Right kidney (tissue), 1 donor: Measurements from ENCODE around the gene EEFSEC.

Source experiments
- DNase-seq: peaks from one replicate; pipeline ENCODE4 v3.0.0-alpha.2; 2016

The EEFSEC gene

DNA sequence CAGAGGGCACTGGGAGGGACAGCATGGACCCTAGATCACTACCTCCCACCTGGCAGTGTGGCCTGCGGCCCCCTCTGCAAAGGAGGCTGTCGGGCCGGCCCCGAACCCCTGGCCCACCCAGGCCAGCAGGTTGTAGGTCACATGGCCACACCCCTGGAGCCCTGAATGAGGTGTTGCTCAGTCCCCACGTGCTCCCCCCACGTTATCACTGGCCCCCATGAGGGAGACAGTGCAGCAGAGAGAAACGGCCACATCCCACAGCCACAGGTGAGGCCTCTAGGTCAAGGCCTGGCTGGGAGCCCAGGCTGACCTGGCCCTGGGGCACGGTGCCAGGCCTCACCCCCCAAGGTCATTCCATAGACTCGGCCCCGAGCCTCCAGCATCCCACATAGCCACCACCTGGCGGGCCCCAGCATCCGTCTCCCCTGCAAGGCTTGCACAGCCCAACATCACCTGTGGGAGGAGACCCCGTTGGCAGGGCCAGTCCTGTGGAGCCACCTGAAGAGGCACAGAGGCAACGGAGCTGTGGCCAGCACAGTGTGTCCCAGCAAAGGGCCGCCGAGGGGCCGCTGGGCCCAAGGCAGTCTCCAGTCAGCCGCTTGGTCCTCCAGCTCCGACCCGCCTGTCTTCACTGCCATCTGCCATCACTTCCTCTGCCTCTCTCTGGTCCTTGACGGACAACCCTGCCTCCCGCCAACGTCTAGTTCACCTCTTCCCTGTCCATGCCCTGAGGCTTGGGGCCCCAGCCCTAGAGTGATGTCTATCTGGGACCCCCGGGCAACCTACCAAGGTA lies 260.3 kb downstream of the EEFSEC start:
- DNase-seq = no peak

DNA sequence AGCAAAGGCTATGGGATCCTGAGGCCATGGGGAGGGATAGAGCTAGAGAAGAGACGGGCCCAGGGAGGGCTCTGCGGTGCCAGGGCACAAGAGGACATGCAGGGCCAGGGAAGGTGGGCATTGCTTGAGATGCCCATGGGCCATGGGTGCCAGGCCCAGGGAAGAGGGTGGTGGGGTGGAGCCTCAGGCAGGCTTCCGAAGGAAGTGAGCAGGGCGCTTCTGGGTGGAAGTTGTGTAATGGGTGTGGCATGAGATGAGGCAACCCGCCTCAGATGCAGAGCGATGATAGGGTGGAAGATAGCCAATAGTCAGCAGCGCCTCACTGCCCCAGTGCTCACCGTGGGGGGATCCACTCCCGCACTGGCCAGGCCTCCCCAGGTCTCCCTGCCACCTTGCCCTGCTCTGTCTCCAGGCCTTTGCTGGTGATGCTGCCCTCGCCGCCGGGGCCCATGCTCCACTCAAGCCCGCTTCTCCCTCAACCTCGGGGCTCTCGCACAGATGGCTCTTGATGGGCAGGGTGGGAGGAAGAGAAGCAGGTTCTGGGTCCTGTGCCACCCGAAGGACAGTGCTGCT lies 262.0 kb downstream of the EEFSEC start:
- DNase-seq = no peak

DNA sequence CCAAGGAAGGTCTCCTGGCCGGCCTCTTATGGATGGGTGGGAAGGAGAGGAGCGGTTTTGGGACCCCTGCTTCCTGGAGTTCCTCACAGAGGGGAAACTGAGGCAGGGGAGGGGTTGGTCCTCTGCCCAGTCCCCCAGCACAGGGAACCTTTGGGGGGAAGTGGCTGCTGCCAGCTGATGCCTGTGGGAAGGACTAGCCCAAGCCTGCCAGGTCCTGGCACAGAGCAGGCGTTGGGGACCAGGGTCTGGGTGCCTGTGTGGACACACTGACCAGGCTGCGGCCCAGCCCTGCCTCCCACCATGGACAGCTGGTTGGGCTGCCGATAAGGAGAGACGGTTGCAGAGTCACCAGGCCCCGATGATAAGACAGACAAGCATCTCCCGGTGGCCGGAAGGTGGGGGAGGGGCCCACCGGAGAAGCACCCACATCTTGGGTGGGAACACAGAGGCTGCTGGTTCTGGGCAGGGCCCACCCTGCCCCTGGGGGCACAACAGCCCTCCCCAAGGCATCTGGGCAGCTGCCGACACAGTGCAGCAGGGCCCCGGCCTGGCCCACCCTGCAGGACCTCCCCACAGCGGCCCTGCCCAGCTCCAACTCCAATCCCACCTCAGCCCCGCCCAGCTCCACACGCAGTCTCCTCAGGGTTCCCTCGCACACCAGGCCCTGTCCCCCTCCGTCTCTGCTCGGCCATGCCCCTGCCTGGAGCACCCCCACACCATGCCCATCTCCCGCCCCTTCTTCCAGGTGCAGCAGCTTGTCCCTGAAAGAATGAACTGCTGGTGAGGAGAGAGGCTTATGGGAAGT lies 262.7 kb downstream of the EEFSEC start:
- DNase-seq = no peak

DNA sequence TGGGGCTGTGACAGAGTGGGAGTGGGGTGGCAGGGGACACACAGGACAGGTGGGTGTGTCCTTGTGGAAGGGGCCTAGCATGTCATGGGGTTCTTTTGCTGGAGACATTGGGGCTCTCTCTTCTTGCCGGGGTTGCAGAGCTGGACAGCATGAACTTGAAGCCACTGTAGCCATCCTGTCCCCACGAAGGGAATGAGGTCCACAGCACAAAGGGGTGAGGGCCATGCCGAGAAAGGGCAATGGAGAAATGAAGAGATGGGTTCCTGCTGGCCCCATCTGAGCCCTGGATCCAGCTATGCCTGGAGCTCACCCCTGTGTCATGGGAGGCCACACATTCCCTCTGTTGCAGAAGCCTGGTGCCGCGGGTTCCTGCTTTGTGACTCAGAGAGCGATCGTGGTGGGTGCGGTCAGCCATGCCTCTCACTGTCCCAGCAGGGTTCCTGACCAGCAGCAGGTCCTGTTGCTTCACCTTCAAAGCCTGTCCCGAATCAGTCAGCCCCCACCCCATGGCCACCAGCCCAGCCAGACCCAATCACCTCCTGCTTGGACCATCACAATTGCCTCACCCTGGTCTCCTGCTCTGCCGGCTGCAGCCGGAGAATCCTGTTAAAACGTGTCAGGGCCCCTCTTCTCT lies 263.4 kb downstream of the EEFSEC start:
- DNase-seq = no peak

DNA sequence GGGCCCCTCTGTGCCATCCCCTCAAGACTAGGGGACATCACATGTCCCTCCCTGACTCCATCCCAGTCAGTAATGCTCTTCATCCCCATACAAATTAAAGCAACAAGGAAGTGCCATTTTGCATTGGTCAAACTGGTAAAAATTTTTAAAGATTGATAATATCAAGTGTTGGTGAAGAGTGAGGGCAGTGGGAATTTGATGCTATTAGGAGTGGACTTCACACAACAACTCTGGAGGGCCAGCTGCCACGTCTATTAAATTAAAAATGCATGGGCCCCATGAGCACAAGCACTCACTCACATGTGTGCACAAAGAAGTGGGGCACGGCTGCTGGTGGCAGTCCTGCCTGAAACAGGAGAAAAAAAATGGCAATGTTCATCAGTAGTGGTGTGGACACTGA lies 265.6 kb downstream of the EEFSEC start:
- no peak for DNase-seq

DNA sequence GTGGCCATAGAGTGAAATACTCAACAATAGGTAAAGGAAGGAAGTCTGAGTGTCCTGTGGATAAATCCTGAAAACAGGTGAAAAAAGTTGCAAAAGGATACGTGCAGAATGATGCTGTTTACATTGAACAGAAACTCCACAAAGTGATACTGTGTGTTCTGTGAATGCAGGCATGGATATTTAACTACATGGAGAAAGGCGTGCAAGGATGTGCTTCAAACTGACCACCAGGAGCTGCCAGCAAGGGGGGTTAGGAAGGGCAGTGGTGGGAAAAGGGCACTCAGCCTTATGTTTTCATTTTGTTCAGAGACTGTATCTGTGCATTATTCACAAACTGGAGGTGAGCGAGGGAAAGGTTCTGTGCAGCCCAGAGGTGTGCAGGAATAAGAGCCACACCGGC lies 266.0 kb downstream of the EEFSEC start:
- no peak for DNase-seq

DNA sequence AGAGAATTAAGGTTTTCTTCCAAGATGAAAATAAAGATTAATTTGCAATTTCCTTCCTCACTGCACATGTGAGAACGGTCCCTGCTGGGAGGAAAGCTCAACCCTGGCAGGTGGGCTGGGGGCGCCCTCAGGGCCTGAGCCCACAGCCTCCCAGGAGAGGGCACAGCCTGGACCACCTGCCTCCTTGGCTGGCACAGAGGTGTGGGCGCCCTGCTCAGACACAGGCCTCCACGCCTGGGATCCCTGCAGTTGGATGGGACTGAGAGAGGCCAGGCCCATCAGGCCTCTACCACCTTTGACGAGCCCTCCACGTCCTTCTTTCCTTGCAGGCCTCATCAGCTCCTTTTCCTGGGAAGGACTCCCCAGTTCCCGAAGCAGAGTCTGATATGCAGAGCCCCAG lies 267.0 kb downstream of the EEFSEC start:
- no peak for DNase-seq

DNA sequence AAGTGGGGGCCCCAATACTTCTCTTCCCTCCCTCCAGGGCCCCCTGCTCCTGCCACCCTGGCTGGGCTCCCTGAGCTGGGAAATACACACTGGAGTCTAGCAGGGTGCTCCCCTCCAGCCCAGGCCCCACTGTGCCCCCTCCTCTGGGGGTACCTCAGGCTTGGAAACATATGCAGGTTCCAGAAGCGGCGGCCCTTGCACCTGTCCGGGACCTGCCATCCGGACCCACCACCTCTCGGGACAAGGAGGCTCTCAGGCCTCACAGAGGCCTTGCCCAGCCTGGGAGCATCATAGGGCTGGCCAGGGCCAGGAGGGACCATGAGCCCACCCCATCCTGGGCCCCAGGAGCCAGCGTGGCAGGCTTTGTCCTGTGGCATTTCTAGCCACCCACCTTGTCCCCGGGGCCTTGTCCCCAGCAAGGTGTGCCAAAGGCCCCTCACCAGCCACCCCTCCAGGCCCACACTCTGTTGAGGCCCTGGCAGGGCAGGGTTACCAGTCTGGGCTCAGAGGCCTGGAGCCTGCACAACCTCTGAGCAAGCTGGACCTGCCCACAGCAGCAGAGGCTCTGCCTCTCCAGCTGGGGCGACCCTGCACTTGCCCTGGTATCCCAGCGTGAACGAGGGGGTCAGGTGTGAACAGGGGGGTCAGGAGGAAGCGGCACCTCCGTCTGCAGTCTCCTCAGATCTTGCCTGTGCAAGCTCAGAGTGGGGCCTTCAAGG lies 267.6 kb downstream of the EEFSEC start:
- DNase-seq = no peak

DNA sequence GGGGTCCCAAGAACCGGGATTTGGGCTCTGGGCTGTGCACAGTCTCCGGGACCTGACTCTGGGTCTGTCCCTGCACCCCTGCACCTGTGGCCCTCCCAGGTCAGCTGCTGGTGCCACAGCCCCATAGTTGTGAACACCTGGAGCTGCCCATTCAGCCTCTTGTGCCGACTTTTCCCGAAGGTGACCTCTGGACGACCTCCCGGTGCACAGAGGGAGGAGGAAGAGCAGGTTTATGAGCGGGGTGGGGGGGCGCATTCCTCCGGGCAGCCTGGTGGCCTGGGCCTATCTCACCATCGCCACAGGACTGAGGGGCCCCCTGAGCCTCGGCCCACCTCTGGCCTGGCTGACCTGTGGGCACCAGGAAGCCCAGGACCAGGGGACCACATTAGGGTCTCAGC lies 268.2 kb downstream of the EEFSEC start:
- no peak for DNase-seq

DNA sequence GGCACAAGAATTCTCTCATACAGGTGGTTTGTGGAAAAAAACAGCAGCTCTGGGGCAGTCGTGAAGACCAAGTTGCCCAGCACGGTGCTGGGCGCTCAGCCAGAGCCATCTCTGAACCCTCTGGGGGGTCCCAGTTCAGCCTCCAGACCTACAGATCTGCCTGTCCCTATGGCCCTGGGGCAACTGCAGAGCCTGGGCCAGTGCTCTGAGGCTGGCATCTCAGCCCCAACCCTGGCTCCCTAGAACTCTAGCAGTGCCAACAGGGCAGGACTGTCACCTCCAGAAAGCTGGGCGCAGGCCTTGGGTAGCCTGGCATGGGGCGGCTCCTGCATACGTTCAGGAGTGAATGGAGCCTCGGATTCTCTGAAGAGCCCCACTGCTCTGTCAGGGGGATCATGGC lies 268.7 kb downstream of the EEFSEC start:
- DNase-seq = no peak

DNA sequence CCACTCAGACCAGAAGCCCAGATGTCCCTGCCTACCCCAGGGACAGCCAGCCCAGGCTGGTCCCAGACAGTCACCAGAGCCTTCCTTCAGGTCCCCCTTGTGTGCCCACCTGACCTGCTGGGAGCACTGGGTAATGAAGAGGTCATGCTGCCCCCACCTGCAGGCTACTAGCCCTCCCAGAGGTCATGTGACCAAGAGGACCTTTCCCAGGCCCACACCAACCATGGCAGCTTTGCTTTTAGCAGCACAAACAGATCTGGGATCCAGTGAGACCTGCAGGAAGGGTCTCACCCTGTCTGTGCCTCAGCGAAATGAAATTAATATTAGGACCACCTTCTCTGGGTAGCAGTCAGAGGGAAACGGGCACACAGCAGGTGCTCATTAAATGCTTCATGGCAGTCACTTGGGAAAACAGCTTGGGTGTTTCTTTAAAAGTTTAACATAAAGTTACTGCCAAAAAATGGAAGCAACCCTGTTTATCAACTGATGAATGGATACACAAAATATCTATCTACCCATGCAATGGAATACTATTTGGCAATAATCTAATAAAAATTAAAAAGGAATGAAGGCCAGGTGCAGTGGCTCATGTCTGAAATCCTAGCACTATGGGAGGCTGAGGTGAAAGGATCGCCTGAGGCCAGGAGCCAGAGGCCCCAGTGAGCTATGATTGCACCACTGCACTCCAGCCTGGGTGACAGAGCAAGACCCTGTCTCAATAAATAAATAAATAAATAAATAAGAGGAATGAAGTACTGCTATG lies 269.7 kb downstream of the EEFSEC start:
- no peak for DNase-seq

DNA sequence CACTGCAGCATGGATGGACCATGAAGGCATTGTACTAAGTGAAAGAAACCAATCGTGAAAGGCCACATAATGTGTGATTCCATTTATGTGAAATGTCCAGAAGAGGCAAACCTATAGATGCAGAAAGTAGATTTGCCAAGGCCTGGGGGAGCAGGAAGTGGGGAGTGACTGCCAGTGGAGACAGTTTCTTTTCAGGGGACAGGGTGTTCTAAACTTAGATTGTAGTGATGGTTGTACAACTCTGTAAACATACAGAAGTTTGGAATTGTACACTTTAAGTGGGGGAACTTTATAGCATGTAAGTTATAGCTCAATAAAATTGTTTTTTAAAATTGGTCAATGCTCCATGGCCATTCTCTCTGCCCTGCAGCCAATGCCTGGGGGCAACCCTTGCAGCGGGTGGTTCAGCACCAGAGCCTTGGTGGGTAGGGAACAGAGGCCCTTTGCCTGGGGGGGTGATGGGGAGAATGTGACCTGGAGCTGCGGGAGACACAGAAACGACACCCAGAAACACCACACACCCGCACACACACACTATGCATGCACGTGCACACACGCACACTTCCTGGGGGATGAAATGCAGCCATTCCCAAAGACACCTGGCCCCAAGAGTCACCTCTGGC lies 270.4 kb downstream of the EEFSEC start:
- DNase-seq = no peak

DNA sequence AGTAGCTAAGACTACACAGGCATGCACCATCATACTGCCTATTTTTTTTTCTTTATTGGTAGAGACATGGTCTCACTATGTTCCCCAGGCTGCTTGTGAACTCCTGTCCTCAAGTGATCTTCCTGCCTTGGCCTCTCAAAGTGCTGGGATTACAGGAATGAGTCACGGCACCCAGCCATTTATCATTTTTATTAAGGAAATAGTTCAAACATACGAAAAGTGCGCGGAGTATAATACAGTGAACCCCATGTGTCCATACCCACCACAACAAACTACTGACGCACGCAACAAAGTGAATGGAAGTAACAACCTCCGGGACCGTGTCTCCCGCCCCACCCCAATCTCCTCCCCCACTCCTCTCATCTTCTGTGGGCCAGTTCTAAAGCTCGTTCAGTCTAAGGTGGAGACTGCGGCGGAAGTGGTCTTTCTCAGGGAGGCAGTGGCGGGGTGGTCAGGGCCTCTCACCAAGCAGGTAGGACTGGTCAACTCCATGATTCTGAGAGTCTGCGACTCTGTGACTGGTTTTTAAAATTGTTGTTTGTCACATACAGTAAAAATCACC lies 271.3 kb downstream of the EEFSEC start:
- no peak for DNase-seq

DNA sequence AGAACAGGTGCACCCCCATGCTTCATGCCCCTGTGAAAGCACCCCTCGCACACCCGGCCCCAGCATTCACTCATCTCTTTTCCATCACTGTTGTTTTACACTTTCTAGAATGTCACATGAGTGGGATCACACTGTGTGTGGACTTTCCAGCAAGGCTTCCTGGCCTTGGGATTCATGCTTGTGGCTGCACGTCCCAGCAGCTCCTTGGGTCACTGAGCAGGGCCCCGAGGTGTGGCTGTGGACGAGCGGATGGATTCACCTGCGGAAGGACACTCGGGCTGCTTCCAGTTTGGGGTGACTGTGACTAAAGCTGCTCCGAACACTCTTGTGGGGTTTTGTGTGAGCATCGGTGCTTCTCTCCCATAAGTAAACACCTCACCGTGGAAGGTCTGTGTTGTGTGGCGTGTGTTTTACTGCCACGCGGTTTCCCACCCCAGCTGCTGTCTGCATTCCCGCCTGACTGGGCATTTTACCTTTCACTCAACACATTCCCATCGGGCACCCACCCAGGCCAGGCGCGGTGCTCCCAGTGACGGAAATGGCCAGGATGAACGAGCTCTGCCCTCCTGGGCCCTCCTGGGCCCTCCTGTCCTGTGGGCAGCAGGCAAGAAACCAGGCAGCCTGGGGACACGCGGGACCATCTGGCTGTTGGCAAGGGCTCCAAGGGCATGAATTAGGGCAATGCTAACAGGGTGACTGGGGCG lies 272.0 kb downstream of the EEFSEC start:
- DNase-seq = no peak

DNA sequence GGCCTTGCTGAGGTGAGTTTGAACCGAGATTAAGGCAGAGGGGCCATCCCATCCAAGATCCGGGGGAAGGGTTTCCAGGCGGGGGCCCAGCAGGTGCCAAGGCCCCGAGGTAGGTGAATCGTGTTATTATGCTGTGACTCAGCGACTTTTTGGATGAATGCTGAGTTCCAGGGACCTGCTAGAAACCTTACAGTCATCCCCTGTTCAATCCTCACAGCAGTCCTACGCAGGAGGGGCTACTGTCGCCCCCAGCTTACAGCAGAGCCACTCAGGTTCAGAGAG lies 272.5 kb downstream of the EEFSEC start:
- DNase-seq = no peak

DNA sequence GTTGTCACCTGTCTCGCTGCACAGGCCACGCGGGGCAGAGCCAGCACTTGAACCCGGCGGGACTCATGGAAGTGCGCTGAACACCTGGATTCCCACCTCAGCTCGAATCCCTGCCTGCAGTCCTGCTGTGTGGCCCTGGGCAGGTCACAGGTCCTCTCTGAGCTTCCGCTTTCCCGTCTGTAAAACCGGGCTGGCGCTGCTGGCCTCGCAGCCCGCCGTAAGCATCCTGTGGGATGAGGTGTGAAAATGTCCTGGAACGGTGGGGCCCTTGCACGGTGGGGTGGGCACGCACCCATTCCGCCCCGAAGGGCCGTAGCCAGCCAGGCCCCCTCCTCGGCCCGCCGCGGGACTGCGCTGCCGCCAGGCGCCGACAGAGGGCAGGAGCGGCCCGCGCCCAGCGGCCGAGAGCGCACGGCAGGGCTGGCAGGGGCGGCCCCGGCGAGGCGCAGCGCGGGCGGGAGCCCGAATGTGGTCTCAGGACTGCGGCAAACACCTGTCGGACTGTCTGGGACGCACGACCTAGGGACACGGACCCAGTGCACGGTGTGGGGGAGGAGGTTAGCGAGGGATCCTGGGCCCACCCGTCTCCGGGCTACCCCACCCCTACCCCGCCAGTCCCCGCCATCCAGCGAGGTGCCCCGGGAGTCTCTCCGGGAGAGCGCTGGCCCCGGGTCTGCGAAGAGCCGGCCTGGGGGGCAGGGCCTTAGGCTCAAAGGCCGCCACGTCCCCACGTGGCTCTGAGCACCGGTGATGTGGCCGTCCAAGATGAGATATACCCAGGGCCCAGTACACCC lies 273.0 kb downstream of the EEFSEC start:
- DNase-seq = peak; percentile 81

DNA sequence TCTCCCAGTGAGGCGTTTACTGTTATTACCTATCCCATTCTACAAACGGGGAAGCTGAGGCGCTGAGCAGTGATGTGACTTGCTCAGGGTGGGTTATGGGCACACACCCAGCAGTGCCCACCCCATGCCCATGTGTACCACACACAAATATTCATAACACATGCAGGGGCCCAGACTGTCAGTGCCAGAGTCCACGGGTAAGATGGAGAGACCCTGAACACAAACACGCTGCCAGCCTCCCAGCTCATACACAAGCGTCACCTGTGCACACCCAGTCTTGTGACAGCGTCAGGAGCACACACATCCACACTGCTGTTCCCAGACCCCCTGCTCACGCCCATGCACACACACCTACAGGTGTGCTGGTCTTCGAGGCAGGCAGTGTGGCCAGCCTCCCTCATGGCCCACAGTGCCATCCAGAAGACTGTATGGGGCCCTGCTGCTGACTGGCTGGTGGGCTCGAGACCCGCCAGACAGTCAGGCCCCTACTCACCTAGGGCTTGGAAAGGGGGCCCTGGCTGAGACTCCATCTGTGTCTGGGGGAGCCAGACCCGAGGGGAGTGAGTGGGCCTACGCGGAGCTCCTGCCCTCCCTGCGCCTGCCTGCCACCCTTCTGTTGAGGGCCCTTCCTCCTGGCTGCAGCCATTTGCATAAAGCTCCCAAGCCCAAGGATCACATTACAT lies 274.0 kb downstream of the EEFSEC start:
- DNase-seq = no peak

DNA sequence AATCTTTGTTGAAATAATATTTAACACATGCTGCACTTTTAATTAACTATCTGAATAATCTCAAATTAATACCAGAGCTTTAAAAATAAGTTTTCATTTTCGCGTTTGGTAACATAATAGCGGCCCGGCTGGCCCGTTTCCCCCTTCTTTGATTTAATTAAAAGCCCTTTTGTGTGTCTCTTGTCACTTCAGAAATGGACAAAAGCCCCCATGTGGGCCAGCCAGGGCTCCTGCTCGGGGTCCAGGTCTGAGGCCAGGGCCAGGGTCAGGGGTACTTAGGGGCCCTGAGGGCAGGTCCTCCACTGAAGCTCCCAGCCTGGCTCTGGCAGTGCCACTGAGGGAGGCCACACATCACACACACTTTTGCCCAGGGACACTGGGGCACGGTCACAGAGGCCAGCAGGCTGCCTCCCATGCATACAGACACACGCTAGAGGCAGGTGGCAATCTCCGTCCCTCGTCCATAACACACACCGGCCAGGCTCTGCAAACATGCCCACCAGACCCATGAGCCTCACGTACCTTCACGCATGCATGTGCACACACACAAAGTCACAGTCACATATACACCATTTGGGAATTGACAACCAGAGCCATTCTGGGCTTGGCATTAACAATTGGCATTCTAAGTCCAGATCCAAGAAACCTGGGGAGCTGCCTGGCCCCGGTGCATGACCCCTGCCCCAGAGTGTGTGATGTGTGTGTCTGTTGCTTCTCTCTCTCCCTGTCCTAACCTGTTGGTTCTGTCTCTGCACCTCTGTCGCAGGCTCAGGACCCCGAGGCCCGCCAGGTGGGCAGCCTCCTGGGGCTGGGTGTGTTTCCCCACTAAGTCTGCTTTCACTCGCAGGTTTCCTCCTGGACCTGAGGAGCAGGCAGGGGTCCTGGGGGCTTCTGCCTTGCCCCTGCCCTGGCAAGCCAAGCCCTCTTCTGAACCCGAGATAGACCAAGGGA lies 274.9 kb downstream of the EEFSEC start:
- no peak for DNase-seq
